GM19455 (cell line): ENCODE data around the gene SLC17A8.
"Not testable (repeated sequence)": the region's sequence is repeated elsewhere in the genome, so short reads cannot be mapped to it uniquely, and the experiment has no call there.

ENCODE experiments used
- ATAC-seq: cut with Tn5 transposase; IDR thresholded peaks from one replicate; pipeline ENCODE4 v1.9.1; 2021; ENCODE audit not compliant: unreplicated experiment

SLC17A8 gene

GRCh38 chr12:100422646-100423045 lies 65.8 kb downstream of the SLC17A8 start:
- no peak for ATAC-seq

- ATAC-seq, result no peak
Measured at GRCh38 chr12:100426145-100426544, 69.3 kb downstream of the SLC17A8 start.

GRCh38 chr12:100427078-100427477 lies 70.2 kb downstream of the SLC17A8 start:
- ATAC-seq, result no peak

- not testable (repeated sequence) for ATAC-seq
Measured at GRCh38 chr12:100430251-100430650, 73.4 kb downstream of the SLC17A8 start.

GRCh38 chr12:100433701-100434100 lies 76.8 kb downstream of the SLC17A8 start:
- no peak for ATAC-seq

- no peak for ATAC-seq
Measured at GRCh38 chr12:100434177-100434576, 77.3 kb downstream of the SLC17A8 start.

GRCh38 chr12:100435957-100436356 lies 79.1 kb downstream of the SLC17A8 start:
- ATAC-seq, result no peak

- no peak for ATAC-seq
Measured at GRCh38 chr12:100437038-100437841, 80.4 kb downstream of the SLC17A8 start.

- no peak for ATAC-seq
Measured at GRCh38 chr12:100439797-100440196, 82.9 kb downstream of the SLC17A8 start.

- ATAC-seq, result no peak
Measured at GRCh38 chr12:100442403-100442802, 85.5 kb downstream of the SLC17A8 start.

- no peak for ATAC-seq
Measured at GRCh38 chr12:100443434-100443833, 86.6 kb downstream of the SLC17A8 start.

GRCh38 chr12:100445081-100445481 lies 88.2 kb downstream of the SLC17A8 start:
- ATAC-seq, result no peak

GRCh38 chr12:100447381-100447780 lies 90.5 kb downstream of the SLC17A8 start:
- no peak for ATAC-seq

GRCh38 chr12:100448656-100449055 lies 91.8 kb downstream of the SLC17A8 start:
- ATAC-seq, result no peak

- ATAC-seq, result no peak
Measured at GRCh38 chr12:100450735-100451134, 93.9 kb downstream of the SLC17A8 start.

GRCh38 chr12:100453951-100454350 lies 97.1 kb downstream of the SLC17A8 start:
- no peak for ATAC-seq

- no peak for ATAC-seq
Measured at GRCh38 chr12:100455896-100456295, 99.0 kb downstream of the SLC17A8 start.

GRCh38 chr12:100458191-100458590 lies 101.3 kb downstream of the SLC17A8 start:
- ATAC-seq, result no peak

- ATAC-seq, result no peak
Measured at GRCh38 chr12:100460702-100461101, 103.8 kb downstream of the SLC17A8 start.

- no peak for ATAC-seq
Measured at GRCh38 chr12:100461330-100461973, 104.6 kb downstream of the SLC17A8 start.

GRCh38 chr12:100463661-100464060 lies 106.8 kb downstream of the SLC17A8 start:
- ATAC-seq, result no peak

- no peak for ATAC-seq
Measured at GRCh38 chr12:100464529-100464928, 107.7 kb downstream of the SLC17A8 start.
